B cell (primary cell): ENCODE measurements around the gene C20orf141. TPM values are rescaled to one million over a fixed set of nuclear protein-coding genes. Genes with fewer than 3 reads are reported as not detected.

Source experiments
- ATAC-seq: fragments of 200-7000 bp; cut with Tn5 transposase; one replicate; pipeline ENCODE4 v1.10.0; 2021; ENCODE audit warnings: low read depth, mild to moderate bottlenecking, moderate number of reproducible peaks, moderate library complexity
- CTCF ChIA-PET: fragments of 350-600 bp; sonication (Branson Sonifier 250); formaldehyde crosslinking; loops from one replicate; lab custom pipeline; 2021; ENCODE audit warnings: antibody characterized with exemption, inconsistent platforms; lab: Charles Lee
- POLR2A ChIA-PET: fragments of 350-600 bp; sonication (Branson Sonifier 250); formaldehyde crosslinking; loops from one replicate; lab custom pipeline; 2021; ENCODE audit warnings: antibody characterized with exemption; lab: Charles Lee
- DNase-seq: peaks from one replicate; pipeline ENCODE4 v3.0.0; 2013
- H2AFZ ChIP-seq: 2 replicates; pipeline ENCODE4 v1.6.1; 2012; ENCODE audit warnings: mild to moderate bottlenecking, low read depth, low read length; ENCODE audit not compliant: insufficient read depth, poor library complexity, severe bottlenecking
- H3K27ac ChIP-seq, 2 donors: 1 replicate in 1 of 2; 2 replicates in 1 of 2; pipeline ENCODE4 v1.5.1; 2012 to 2013; ENCODE audit warnings: low read length in 2 of 2, mild to moderate bottlenecking in 2 of 2, moderate library complexity in 1 of 2
- H3K27me3 ChIP-seq, 4 experiments: fragments of 200-600 bp in 1 of 4; sonication (generic) in 1 of 4; replicated peaks in 1 of 4; 1 replicate in 2 of 4; 2 replicates in 2 of 4; pipeline versions ENCODE4 v1.6.1 to v1.7.0; 2013 to 2016; ENCODE audit warnings: low read length in 3 of 4, mild to moderate bottlenecking in 2 of 4, mixed read lengths in 1 of 4, moderate library complexity in 1 of 4; ENCODE audit not compliant: insufficient read depth in 4 of 4, control insufficient read depth in 3 of 4; ENCODE audit errors: control extremely low read depth in 1 of 4
- H3K36me3 ChIP-seq, 2 experiments: replicated peaks in 1 of 2; 1 replicate in 1 of 2; 2 replicates in 1 of 2; pipeline versions ENCODE4 v1.6.1 to v1.7.1; 2013; ENCODE audit warnings: low read length in 1 of 2; ENCODE audit not compliant: insufficient read depth in 2 of 2, control insufficient read depth in 1 of 2; ENCODE audit errors: control extremely low read depth in 1 of 2, extremely low read depth in 1 of 2
- H3K4me1 ChIP-seq, 2 donors: fragments of 200-600 bp in 1 of 2; sonication (generic) in 1 of 2; 1 replicate in 1 of 2; 2 replicates in 1 of 2; pipeline versions ENCODE4 v1.5.1 to v1.6.1; 2013 to 2017; ENCODE audit warnings: low read length in 2 of 2; ENCODE audit not compliant: control insufficient read depth in 2 of 2, insufficient read depth in 2 of 2
- H3K4me2 ChIP-seq: replicated peaks from 2 replicates; pipeline ENCODE3; 2012; ENCODE audit warnings: mild to moderate bottlenecking, low read depth, low read length; ENCODE audit not compliant: poor library complexity, severe bottlenecking
- H3K4me3 ChIP-seq, 5 experiments: fragments of 200-600 bp in 1 of 5; sonication (generic) in 1 of 5; 1 replicate in 3 of 5; 2 replicates in 2 of 5; pipeline versions ENCODE4 v1.5.1 to v1.7.0; 2011 to 2016; ENCODE audit warnings: low read length in 4 of 5, mild to moderate bottlenecking in 4 of 5, low read depth in 2 of 5, control low read depth in 1 of 5, moderate library complexity in 1 of 5; ENCODE audit not compliant: insufficient read depth in 1 of 5; ENCODE audit errors: control extremely low read depth in 1 of 5, extremely low read depth in 1 of 5
- H3K79me2 ChIP-seq: fragments of 200-600 bp; sonication (generic); one replicate; pipeline ENCODE4 v1.6.0; 2016; ENCODE audit warnings: low read length; ENCODE audit not compliant: control insufficient read depth, insufficient read depth
- H3K9ac ChIP-seq: fragments of 200-600 bp; sonication (generic); 2 replicates; pipeline ENCODE4 v1.6.1; 2017; ENCODE audit warnings: mild to moderate bottlenecking, low read length, moderate library complexity
- H3K9me3 ChIP-seq, 3 donors: one replicate each; pipeline versions ENCODE4 v1.6.1 to v1.7.1; 2013; ENCODE audit warnings: low read length in 2 of 3; ENCODE audit not compliant: control insufficient read depth in 2 of 3, insufficient read depth in 1 of 3; ENCODE audit errors: control extremely low read depth in 1 of 3
- H4K20me1 ChIP-seq: 2 replicates; pipeline ENCODE4 v1.6.0; 2012; ENCODE audit warnings: mild to moderate bottlenecking, low read length; ENCODE audit not compliant: insufficient read depth, control insufficient read depth, poor library complexity, severe bottlenecking
- H3K27ac Mint-ChIP-seq: one replicate; pipeline ENCODE4 v1.8.0; 2021; ENCODE audit warnings: mixed read lengths
- H3K27me3 Mint-ChIP-seq: one replicate; pipeline ENCODE4 v1.8.0; 2021; ENCODE audit warnings: mixed read lengths
- H3K4me1 Mint-ChIP-seq: one replicate; pipeline ENCODE4 v1.8.0; 2021; ENCODE audit warnings: mixed read lengths
- H3K4me3 Mint-ChIP-seq: one replicate; pipeline ENCODE4 v1.8.0; 2021; ENCODE audit warnings: mixed read lengths
- H3K9me3 Mint-ChIP-seq: one replicate; pipeline ENCODE4 v1.8.0; 2022; ENCODE audit warnings: mixed read lengths; ENCODE audit not compliant: insufficient read depth
- CTCF ChIP-seq: fragments of 200-600 bp; IDR thresholded peaks from one replicate; pipeline ENCODE4 v1.8.0; 2022; ENCODE audit warnings: antibody characterized with exemption, mild to moderate bottlenecking
- EZH2 ChIP-seq: IDR thresholded peaks from 2 replicates; pipeline ENCODE4 v1.6.1; 2012; ENCODE audit warnings: borderline replicate concordance, low read depth, mild to moderate bottlenecking, moderate library complexity, low read length; ENCODE audit not compliant: insufficient read depth, poor library complexity, severe bottlenecking
- WGBS: methylation state at CpG from one replicate; pipeline ENCODE4 v1.1.5; 2013; ENCODE audit warnings: missing lambda C conversion rate; ENCODE audit not compliant: insufficient coverage; 5-methylcytosine and 5-hydroxymethylcytosine counted together
- intact Hi-C: fragments of 100-400 bp; cut with micrococcal nuclease; formaldehyde crosslinking; loops from one replicate; pipeline ENCODE4 v1.10.0; 2022
- polyA plus RNA-seq: library from polyadenylated mRNA; depleted of rRNA; stranded (reverse); fragments of >200 nt; gene quantifications from 2 replicates; pipeline ENCODE4 v1.2.3, GENCODE V29; 2012
- total RNA-seq, 2 donors: library from RNA; stranded (reverse); fragments of 120-200 nt in 1 of 2; gene quantifications; 1 replicate in 1 of 2; 2 replicates in 1 of 2; pipeline versions ENCODE4 v1.2.3 to v1.2.4, GENCODE V29; 2013 to 2022

The C20orf141 gene
- total and polyA plus RNA-seq, 2 donors (not counting 1 experiment from before 2014, with no cell fraction given) = not detected

- intact Hi-C loops = no loop called here
- DNase-seq (no peak), ATAC-seq (no peak)
- no peaks in the 10 kb centered on the region for H4K20me1 ChIP-seq
- H3K27me3 ChIP-seq = peaks cover 0 to 42% (median 16%) of the 10 kb centered on the region in 4 experiments
- ChIA-PET CTCF (no interaction called here), POLR2A (no interaction called here)
- H3K4me3 ChIP-seq = no peak within 1 kb of the TSS
- no peak within 1 kb of the TSS for H3K27ac Mint-ChIP-seq
- no peaks in the 10 kb centered on the region for H3K79me2 ChIP-seq
- H3K4me1 Mint-ChIP-seq = peaks cover 5% of the 10 kb centered on the region
- H3K9me3 Mint-ChIP-seq = peaks cover 5% of the 10 kb centered on the region
- no peaks in the 10 kb centered on the region for H3K36me3 ChIP-seq
- H3K9ac ChIP-seq = no peak within 1 kb of the TSS
- no peaks in the 10 kb centered on the region for H3K4me1 ChIP-seq
- H3K27me3 Mint-ChIP-seq = peaks cover 59% of the 10 kb centered on the region
- H3K27ac ChIP-seq = no peak within 1 kb of the TSS
- WGBS = 89% methylated on average over 9 of the region's 10 CpGs
- peaks cover 5 to 7% (median 6%) of the 10 kb centered on the region in 3 donors for H3K9me3 ChIP-seq
- no peak within 1 kb of the TSS for H2AFZ ChIP-seq
- no peak within 1 kb of the TSS for H3K4me2 ChIP-seq
- H3K4me3 Mint-ChIP-seq = no peak within 1 kb of the TSS
- no peak for TF ChIP-seq EZH2
- no peak for TF ChIP-seq CTCF
These were observed 1.3 kb downstream of the C20orf141 start, which contains the start of gene TMEM239 for GRCh38 chr20:2816030-2816582. TSS of gene TMEM239 (plus strand) at chr20:2816364. CDS start at chr20:2816555, 191 bp downstream.

DNA sequence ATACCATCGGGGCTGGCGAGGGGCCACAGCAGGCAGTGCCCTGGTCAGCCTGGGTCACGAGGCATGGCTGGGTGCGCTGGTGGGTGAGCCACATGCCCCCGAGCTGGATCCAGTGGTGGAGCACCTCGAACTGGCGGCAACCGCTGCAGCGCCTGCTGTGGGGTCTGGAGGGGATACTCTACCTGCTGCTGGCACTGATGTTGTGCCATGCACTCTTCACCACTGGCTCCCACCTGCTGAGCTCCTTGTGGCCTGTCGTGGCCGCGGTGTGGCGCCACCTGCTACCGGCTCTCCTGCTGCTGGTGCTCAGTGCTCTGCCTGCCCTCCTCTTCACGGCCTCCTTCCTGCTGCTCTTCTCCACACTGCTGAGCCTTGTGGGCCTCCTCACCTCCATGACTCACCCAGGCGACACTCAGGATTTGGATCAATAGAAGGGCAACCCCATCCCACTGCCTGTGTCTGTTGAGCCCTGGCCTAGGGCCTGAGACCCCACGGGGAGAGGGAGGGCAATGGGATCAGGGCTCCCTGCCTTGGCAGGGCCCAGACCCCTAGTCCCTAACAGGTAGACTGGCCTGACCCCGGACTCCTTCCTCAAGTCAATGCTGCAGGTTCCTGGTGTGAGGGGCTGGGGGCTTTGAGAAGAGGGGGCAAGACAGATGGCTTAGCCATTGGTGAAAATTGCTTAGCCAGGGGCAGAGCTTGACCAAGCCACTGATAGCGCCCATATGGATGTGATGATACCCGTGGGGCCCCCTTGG is 2.0 kb downstream of the C20orf141 start:
- WGBS = 87% methylated on average over 19 of the region's 20 CpGs
- H3K4me2 ChIP-seq = no peak overlapping the region
- H4K20me1 ChIP-seq = no peaks in the 10 kb centered on the region
- peaks cover 0 to 3% of the 10 kb centered on the region in 2 donors for H3K4me1 ChIP-seq
- Mint-ChIP-seq H3K9me3 (peaks cover 5% of the 10 kb centered on the region), H3K27ac (no peak overlapping the region), H3K4me1 (peaks cover 8% of the 10 kb centered on the region), H3K27me3 (peaks cover 57% of the 10 kb centered on the region), H3K4me3 (no peak overlapping the region)
- H2AFZ ChIP-seq = no peak overlapping the region
- no peak overlapping the region for H3K4me3 ChIP-seq
- H3K36me3 ChIP-seq = no peaks in the 10 kb centered on the region
- DNase-seq = no peak
- ChIA-PET POLR2A (no interaction called here), CTCF (no interaction called here)
- H3K27ac ChIP-seq = no peak overlapping the region
- no peak for TF ChIP-seq EZH2
- TF ChIP-seq CTCF = no peak
- no peak overlapping the region for H3K9ac ChIP-seq
- peaks cover 5 to 7% (median 6%) of the 10 kb centered on the region in 3 donors for H3K9me3 ChIP-seq
- H3K27me3 ChIP-seq = peaks cover 0 to 48% (median 21%) of the 10 kb centered on the region in 4 experiments
- intact Hi-C loops = no loop called here
- ATAC-seq = no peak
- no peaks in the 10 kb centered on the region for H3K79me2 ChIP-seq
